Esophagus muscularis mucosa (tissue), 4 donors: ENCODE data around the gene SF3A2. TPM values are rescaled to one million over a fixed set of nuclear protein-coding genes. Genes with fewer than 3 reads are reported as not detected.
A peak's percentile ranks its signal among the peaks of the same experiment; 100 is the strongest.

Source experiments
- DNase-seq: peaks from one replicate; pipeline ENCODE4 v3.0.0-alpha.2; 2017; ENCODE audit errors: extremely low spot score
- H3K27ac ChIP-seq, 4 donors: fragments of 200-600 bp; sonication (generic); replicated peaks in 1 of 4; 1 replicate in 3 of 4; 2 replicates in 1 of 4; pipeline ENCODE4 v1.5.1; 2016 to 2019; ENCODE audit warnings: mild to moderate bottlenecking in 1 of 4
- H3K27me3 ChIP-seq, 4 donors: fragments of 200-600 bp; sonication (generic); one replicate each; pipeline versions ENCODE4 v1.5.1 to v1.6.0; 2016 to 2019
- H3K36me3 ChIP-seq, 4 donors: fragments of 200-600 bp; sonication (generic); one replicate each; pipeline ENCODE4 v1.5.1; 2016 to 2019
- H3K4me1 ChIP-seq, 4 donors: fragments of 200-600 bp; sonication (generic); one replicate each; pipeline ENCODE4 v1.5.1; 2016 to 2019
- H3K4me3 ChIP-seq, 4 donors: fragments of 200-600 bp; sonication (generic); 1 replicate in 2 of 4; 2 replicates in 2 of 4; pipeline ENCODE4 v1.5.1; 2016 to 2019; ENCODE audit warnings: mild to moderate bottlenecking in 4 of 4, moderate library complexity in 1 of 4
- H3K9me3 ChIP-seq, 4 donors: fragments of 200-600 bp; sonication (generic); 1 replicate in 3 of 4; 2 replicates in 1 of 4; pipeline ENCODE4 v1.5.1; 2016 to 2019
- CTCF ChIP-seq, 3 experiments: fragments of 200-600 bp in 2 of 3; fragments of 450-650 bp in 1 of 3; sonication (generic) in 2 of 3; IDR thresholded peaks; one replicate each; pipeline ENCODE4 v1.5.1; 2017 to 2019; ENCODE audit warnings: antibody characterized with exemption in 3 of 3, mild to moderate bottlenecking in 2 of 3, moderate library complexity in 1 of 3
- EP300 ChIP-seq: sonication (generic); formaldehyde crosslinking; IDR thresholded peaks from one replicate; pipeline ENCODE4 v1.6.1; 2017; ENCODE audit warnings: antibody characterized with exemption
- POLR2A ChIP-seq: fragments of 450-650 bp; IDR thresholded peaks from one replicate; pipeline ENCODE4 v1.6.1; 2017; ENCODE audit warnings: antibody characterized with exemption, moderate library complexity, mild to moderate bottlenecking, low read depth
- POLR2AphosphoS5 ChIP-seq, 2 donors: sonication (generic); formaldehyde crosslinking; IDR thresholded peaks; one replicate each; pipeline ENCODE4 v1.6.1; 2017; ENCODE audit warnings: antibody characterized with exemption in 2 of 2
- whole genome bisulfite sequencing: methylation state at CpG from one replicate; pipeline ENCODE4 v1.1.5; 2018; 5-methylcytosine and 5-hydroxymethylcytosine counted together
- intact Hi-C: fragments of 100-400 bp; cut with DNase I; formaldehyde crosslinking; loops from one replicate; pipeline ENCODE4 v1.15.1; 2023
- total RNA-seq, 4 donors: library from RNA; depleted of rRNA; stranded (reverse); fragments of >200 nt; gene quantifications; one replicate each; pipeline versions ENCODE4 v1.1.0 to v1.2.1, GENCODE V29; 2016

Gene SF3A2
- total RNA-seq, 4 donors from 2014 or later: 29.5 to 56.9 (median 35.3) TPM

GRCh38 chr19:2237051-2237868 lies 636 bp downstream of the SF3A2 start:
- Histone ChIP-seq H3K36me3 (peaks cover 6 to 23% (median 19%) of the 10 kb centered on the region in 4 donors), H3K9me3 (no peaks in the 10 kb centered on the region), H3K27me3 (no peaks in the 10 kb centered on the region), H3K4me3 (peak overlapping the region; percentile 88 to 100 (median 98)), H3K27ac (peak overlapping the region; percentile 94 to 99 (median 96)), H3K4me1 (peaks cover 65 to 86% (median 76%) of the 10 kb centered on the region in 4 donors)
- intact Hi-C loops: loop anchor here (5.0 kb wide), 2 partner anchors 85 to 155 kb away; partner anchors contain the start of gene AP3D1
- DNase-seq: no peak
- no peak for TF ChIP-seq CTCF (IDR thresholded peaks at IDR 0.05)
- no peak for TF ChIP-seq EP300
- TF ChIP-seq POLR2AphosphoS5 (IDR thresholded peaks at IDR 0.05): no peak
- no peak for TF ChIP-seq POLR2A
- WGBS: 45% methylated on average over 41 of the region's 43 CpGs

GRCh38 chr19:2237869-2238153 lies 1.2 kb downstream of the SF3A2 start:
- DNase-seq: no peak
- Histone ChIP-seq H3K4me1 (peaks cover 65 to 86% (median 80%) of the 10 kb centered on the region in 4 donors), H3K36me3 (peaks cover under 1 to 18% (median 14%) of the 10 kb centered on the region in 4 donors), H3K27me3 (no peaks in the 10 kb centered on the region), H3K27ac (peak overlapping the region; percentile 94 to 99 (median 96)), H3K9me3 (no peaks in the 10 kb centered on the region), H3K4me3 (peak overlapping the region; percentile 88 to 100 (median 98))
- intact Hi-C loops: loop anchor here (5.0 kb wide), 2 partner anchors 86 to 154 kb away; partner anchors contain the start of gene AP3D1
- TF ChIP-seq POLR2AphosphoS5 (IDR thresholded peaks at IDR 0.05) (no peak), EP300 (no peak), POLR2A (no peak), CTCF (IDR thresholded peaks at IDR 0.05) (no peak)
- 77% methylated on average over 6 of the region's 6 CpGs for WGBS

- H3K27ac ChIP-seq: peak overlapping the region; percentile 59 to 78 (median 72)
- intact Hi-C loops: loop anchor here (5.0 kb wide), 2 partner anchors 87 to 153 kb away; partner anchors contain the start of gene AP3D1
- peaks cover 12 to 18% (median 13%) of the 10 kb centered on the region in 4 donors for H3K36me3 ChIP-seq
- peaks cover 59 to 86% (median 79%) of the 10 kb centered on the region in 4 donors for H3K4me1 ChIP-seq
- no peaks in the 10 kb centered on the region for H3K27me3 ChIP-seq
- 65% methylated on average over 10 of the region's 10 CpGs for WGBS
- TF ChIP-seq POLR2A: no peak
- TF ChIP-seq POLR2AphosphoS5 (IDR thresholded peaks at IDR 0.05): no peak
- TF ChIP-seq CTCF (IDR thresholded peaks at IDR 0.05): no peak
- no peak for TF ChIP-seq EP300
- no peaks in the 10 kb centered on the region for H3K9me3 ChIP-seq
- no peak for DNase-seq
- H3K4me3 ChIP-seq: peak overlapping the region in 1 of 4 donors; percentile 54
These were observed 2.5 kb downstream of the SF3A2 start for GRCh38 chr19:2239173-2239572.

- TF ChIP-seq EP300: no peak
- peak in 1 of 2 donors; percentile 5 for TF ChIP-seq POLR2AphosphoS5 (IDR thresholded peaks at IDR 0.05)
- peak; percentile 93 for DNase-seq
- no peaks in the 10 kb centered on the region for H3K27me3 ChIP-seq
- H3K9me3 ChIP-seq: no peaks in the 10 kb centered on the region
- peaks cover 20 to 24% (median 21%) of the 10 kb centered on the region in 4 donors for H3K36me3 ChIP-seq
- H3K27ac ChIP-seq: peak overlapping the region; percentile 59 to 78 (median 72)
- H3K4me3 ChIP-seq: peak overlapping the region; percentile 49 to 57 (median 52)
- WGBS: 17% methylated on average over 34 of the region's 34 CpGs
- intact Hi-C loops: loop anchor here (5.0 kb wide), 2 partner anchors 88 to 152 kb away; partner anchors contain the start of gene AP3D1
- H3K4me1 ChIP-seq: peaks cover 50 to 82% (median 71%) of the 10 kb centered on the region in 4 donors
These were observed 3.4 kb downstream of the SF3A2 start for GRCh38 chr19:2239771-2240770.
